ENCODE data around the gene DDX24.
A peak's percentile ranks its signal among the peaks of the same experiment; 100 is the strongest.

DDX24 gene

GRCh38 chr14:94026173-94026888 lies 54.7 kb downstream of the DDX24 start, which contains the start of gene OTUB2:
Gene OTUB2, plus strand, starts transcription at chr14:94026340. Its CDS starts 198 bp downstream, at chr14:94026538.
- DNase-seq (ENCODE audit: low spot score), result peak; percentile 98
- H3K9me3 ChIP-seq (ENCODE audit: severe bottlenecking), result no peaks in the 10 kb centered on the region
- H3K4me1 ChIP-seq (ENCODE audit: insufficient read depth, poor library complexity, severe bottlenecking), result peaks cover 20% of the 10 kb centered on the region
- H3K27ac ChIP-seq (ENCODE audit: poor library complexity, severe bottlenecking), result no peak within 1 kb of the TSS
- no peaks in the 10 kb centered on the region for H3K36me3 ChIP-seq (ENCODE audit: low read depth)
- ATAC-seq (ENCODE audit: low read depth), result peak; percentile 96
- TF ChIP-seq, protein P1, sequence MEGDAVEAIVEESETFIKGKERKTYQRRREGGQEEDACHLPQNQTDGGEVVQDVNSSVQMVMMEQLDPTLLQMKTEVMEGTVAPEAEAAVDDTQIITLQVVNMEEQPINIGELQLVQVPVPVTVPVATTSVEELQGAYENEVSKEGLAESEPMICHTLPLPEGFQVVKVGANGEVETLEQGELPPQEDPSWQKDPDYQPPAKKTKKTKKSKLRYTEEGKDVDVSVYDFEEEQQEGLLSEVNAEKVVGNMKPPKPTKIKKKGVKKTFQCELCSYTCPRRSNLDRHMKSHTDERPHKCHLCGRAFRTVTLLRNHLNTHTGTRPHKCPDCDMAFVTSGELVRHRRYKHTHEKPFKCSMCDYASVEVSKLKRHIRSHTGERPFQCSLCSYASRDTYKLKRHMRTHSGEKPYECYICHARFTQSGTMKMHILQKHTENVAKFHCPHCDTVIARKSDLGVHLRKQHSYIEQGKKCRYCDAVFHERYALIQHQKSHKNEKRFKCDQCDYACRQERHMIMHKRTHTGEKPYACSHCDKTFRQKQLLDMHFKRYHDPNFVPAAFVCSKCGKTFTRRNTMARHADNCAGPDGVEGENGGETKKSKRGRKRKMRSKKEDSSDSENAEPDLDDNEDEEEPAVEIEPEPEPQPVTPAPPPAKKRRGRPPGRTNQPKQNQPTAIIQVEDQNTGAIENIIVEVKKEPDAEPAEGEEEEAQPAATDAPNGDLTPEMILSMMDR (IDR thresholded peaks at IDR 0.05; ENCODE audit: poor library complexity, severe bottlenecking), result no peak
- H3K27me3 ChIP-seq (ENCODE audit: insufficient read depth, poor library complexity, severe bottlenecking), result no peaks in the 10 kb centered on the region
- H3K4me3 ChIP-seq (ENCODE audit: severe bottlenecking), result peak within 1 kb of the TSS; percentile 33

DNA sequence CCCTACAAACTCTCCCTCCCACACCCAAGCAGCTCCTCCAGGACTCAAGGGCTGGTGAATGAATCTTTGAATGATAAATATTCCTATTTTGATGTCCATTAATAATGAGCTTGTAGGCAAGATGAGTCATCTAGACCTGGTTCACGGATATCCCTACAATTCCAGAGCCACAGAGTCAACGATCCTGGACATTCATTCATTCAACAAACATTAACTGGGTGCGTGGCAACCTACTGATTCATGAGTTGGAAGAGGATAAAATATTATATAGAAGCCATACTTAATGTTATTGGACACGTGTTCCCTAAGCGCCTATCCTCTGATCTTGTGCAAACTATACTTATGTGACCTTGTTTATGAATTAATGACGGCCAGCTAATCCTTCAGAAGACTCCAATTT lies 55.3 kb downstream of the DDX24 start:
- no peaks in the 10 kb centered on the region for H3K36me3 ChIP-seq (ENCODE audit: low read depth)
- TF ChIP-seq, protein P1 (IDR thresholded peaks at IDR 0.05; ENCODE audit: poor library complexity, severe bottlenecking), result no peak
- H3K27me3 ChIP-seq (ENCODE audit: insufficient read depth, poor library complexity, severe bottlenecking), result no peaks in the 10 kb centered on the region
- ATAC-seq (ENCODE audit: low read depth), result no peak
- no peak for DNase-seq (ENCODE audit: low spot score)
- H3K4me3 ChIP-seq (ENCODE audit: severe bottlenecking), result peak overlapping the region; percentile 33
- peaks cover 20% of the 10 kb centered on the region for H3K4me1 ChIP-seq (ENCODE audit: insufficient read depth, poor library complexity, severe bottlenecking)
- H3K27ac ChIP-seq (ENCODE audit: poor library complexity, severe bottlenecking), result no peak overlapping the region
- no peaks in the 10 kb centered on the region for H3K9me3 ChIP-seq (ENCODE audit: severe bottlenecking)

DNA sequence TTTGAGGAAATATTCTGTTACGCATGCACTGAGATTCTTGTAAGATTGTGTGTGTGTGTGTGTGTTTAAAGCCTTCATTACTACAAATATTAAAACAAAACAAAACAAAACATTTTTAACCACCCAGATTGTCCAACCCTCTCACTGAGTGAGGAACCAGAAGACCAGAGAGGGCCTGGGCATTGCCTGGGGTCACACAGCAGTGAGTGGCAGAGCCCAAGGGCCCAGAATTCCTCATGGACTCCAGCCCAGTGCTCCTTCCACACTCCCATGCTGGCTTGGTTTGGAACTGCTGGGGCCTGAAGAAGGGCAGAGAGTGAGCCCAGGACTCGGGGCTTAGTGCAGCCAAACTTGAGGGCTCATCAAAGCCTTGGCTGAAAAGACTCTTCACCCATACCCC lies 56.5 kb downstream of the DDX24 start:
- Histone ChIP-seq H3K4me1 (ENCODE audit: insufficient read depth, poor library complexity, severe bottlenecking) (peaks cover 20% of the 10 kb centered on the region), H3K36me3 (ENCODE audit: low read depth) (no peaks in the 10 kb centered on the region), H3K27me3 (ENCODE audit: insufficient read depth, poor library complexity, severe bottlenecking) (no peaks in the 10 kb centered on the region), H3K4me3 (ENCODE audit: severe bottlenecking) (no peak overlapping the region), H3K27ac (ENCODE audit: poor library complexity, severe bottlenecking) (no peak overlapping the region), H3K9me3 (ENCODE audit: severe bottlenecking) (no peaks in the 10 kb centered on the region)
- TF ChIP-seq, protein P1 (IDR thresholded peaks at IDR 0.05; ENCODE audit: poor library complexity, severe bottlenecking), result no peak
- no peak for DNase-seq (ENCODE audit: low spot score)
- ATAC-seq (ENCODE audit: low read depth), result no peak

GRCh38 chr14:94022532-94023411 lies 58.2 kb downstream of the DDX24 start:
- H3K4me1 ChIP-seq (ENCODE audit: insufficient read depth, poor library complexity, severe bottlenecking), result peaks cover 10% of the 10 kb centered on the region
- DNase-seq (ENCODE audit: low spot score), result no peak
- TF ChIP-seq, protein P1 (IDR thresholded peaks at IDR 0.05; ENCODE audit: poor library complexity, severe bottlenecking), result no peak
- H3K36me3 ChIP-seq (ENCODE audit: low read depth), result no peaks in the 10 kb centered on the region
- no peak for ATAC-seq (ENCODE audit: low read depth)
- H3K27me3 ChIP-seq (ENCODE audit: insufficient read depth, poor library complexity, severe bottlenecking), result no peaks in the 10 kb centered on the region
- no peaks in the 10 kb centered on the region for H3K9me3 ChIP-seq (ENCODE audit: severe bottlenecking)
- H3K4me3 ChIP-seq (ENCODE audit: severe bottlenecking), result no peak overlapping the region
- no peak overlapping the region for H3K27ac ChIP-seq (ENCODE audit: poor library complexity, severe bottlenecking)

Measured in RWPE2 (cell line).